ENCODE measurements around the gene C9orf43. TPM values are rescaled to one million over a fixed set of nuclear protein-coding genes. Genes with fewer than 3 reads are reported as not detected.
A peak's percentile ranks its signal among the peaks of the same experiment; 100 is the strongest.
"Not testable (repeated sequence)": the region's sequence is repeated elsewhere in the genome, so short reads cannot be mapped to it uniquely, and the experiment has no call there.

The C9orf43 gene
- total and polyA plus RNA-seq, 2 experiments from 2014 or later, result 0.63 to 1.1 TPM

GRCh38 chr9:113381441-113381840 lies 29.1 kb upstream of the C9orf43 start:
- not testable (repeated sequence) for H3K27ac ChIP-seq (ENCODE audit: low read depth); H3K9me3 Mint-ChIP-seq; H3K9me2 ChIP-seq (ENCODE audit: insufficient read depth); H3K4me3 ChIP-seq; H3K36me3 ChIP-seq (ENCODE audit: insufficient read depth); H3K27ac Mint-ChIP-seq; H3K4me1 ChIP-seq (ENCODE audit: insufficient read depth); H3K27me3 ChIP-seq (ENCODE audit: insufficient read depth); H4K20me1 ChIP-seq (replicated peaks; ENCODE audit: insufficient read depth); H2AFZ ChIP-seq; H3K4me2 ChIP-seq; H3K4me3 Mint-ChIP-seq; H3F3A ChIP-seq (replicated peaks; ENCODE audit: low read depth); H3K79me2 ChIP-seq (replicated peaks; ENCODE audit: insufficient read depth); DNase-seq (ENCODE audit: low spot score); H3K27me3 Mint-ChIP-seq (ENCODE audit: insufficient read depth, low read depth, poor library complexity); ATAC-seq; H3K36me3 Mint-ChIP-seq (ENCODE audit: low read depth)
- peaks cover 14% of the 10 kb centered on the region for H3K4me1 Mint-ChIP-seq

GRCh38 chr9:113381909-113382411 lies 28.6 kb upstream of the C9orf43 start:
- TF ChIP-seq NANOG (IDR thresholded peaks at IDR 0.05; ENCODE audit: borderline replicate concordance) (no peak), CREB1 (CRISPR knock-in tag; IDR thresholded peaks at IDR 0.05; ENCODE audit: low read depth) (no peak), ZNF331 (CRISPR knock-in tag; IDR thresholded peaks at IDR 0.05; ENCODE audit: low read depth) (no peak), ETS1 (IDR thresholded peaks at IDR 0.05) (no peak), POLR2AphosphoS5 (IDR thresholded peaks at IDR 0.05; ENCODE audit: low read depth) (no peak), CTCF (conservative IDR thresholded peaks at IDR 0.05; ENCODE audit: low read depth in 2 of 2) (no peak), REST (IDR thresholded peaks at IDR 0.05; ENCODE audit: unreplicated experiment) (no peak), EZH2 (IDR thresholded peaks at IDR 0.05; ENCODE audit: low read depth, unreplicated experiment) (no peak), STAT1 (IDR thresholded peaks at IDR 0.05; ENCODE audit: unreplicated experiment) (no peak)
- ATAC-seq (no peak), DNase-seq (ENCODE audit: low spot score) (no peak)
- Histone ChIP-seq H3F3A (replicated peaks; ENCODE audit: low read depth) (no peaks in the 10 kb centered on the region), H3K4me1 (ENCODE audit: insufficient read depth) (no peaks in the 10 kb centered on the region; the same call in 1 of the 2 replicates), H3K27me3 (ENCODE audit: insufficient read depth) (no peaks in the 10 kb centered on the region), H3K36me3 (ENCODE audit: insufficient read depth) (no peaks in the 10 kb centered on the region), H3K27ac (ENCODE audit: low read depth) (no peak overlapping the region), H3K4me3 (no peak overlapping the region), H3K79me2 (replicated peaks; ENCODE audit: insufficient read depth) (no peaks in the 10 kb centered on the region), H3K9me2 (ENCODE audit: insufficient read depth) (no peaks in the 10 kb centered on the region), H4K20me1 (replicated peaks; ENCODE audit: insufficient read depth) (no peaks in the 10 kb centered on the region), H2AFZ (peak overlapping the region; percentile 63; the same call in 1 of the 2 replicates), H3K4me2 (no peak overlapping the region)
- Mint-ChIP-seq H3K9me3 (no peaks in the 10 kb centered on the region; the same call in 2 of the 3 replicates), H3K4me3 (no peak overlapping the region), H3K36me3 (ENCODE audit: low read depth) (no peaks in the 10 kb centered on the region), H3K27me3 (ENCODE audit: insufficient read depth, low read depth, poor library complexity) (peaks cover 7% of the 10 kb centered on the region), H3K27ac (0 out of 2 replicates have a peak overlapping the region, but pooled peaks have one; percentile 26), H3K4me1 (peaks cover 14% of the 10 kb centered on the region)
